NCI-H1436 (cell line): ENCODE measurements around the gene MBD5.
"Not testable (repeated sequence)": the region's sequence is repeated elsewhere in the genome, so short reads cannot be mapped to it uniquely, and the experiment has no call there.

ENCODE experiments used
- DNase-seq: peaks from one replicate; lab custom pipeline; 2025; lab: John Stamatoyannopoulos, UW

Gene MBD5

DNA sequence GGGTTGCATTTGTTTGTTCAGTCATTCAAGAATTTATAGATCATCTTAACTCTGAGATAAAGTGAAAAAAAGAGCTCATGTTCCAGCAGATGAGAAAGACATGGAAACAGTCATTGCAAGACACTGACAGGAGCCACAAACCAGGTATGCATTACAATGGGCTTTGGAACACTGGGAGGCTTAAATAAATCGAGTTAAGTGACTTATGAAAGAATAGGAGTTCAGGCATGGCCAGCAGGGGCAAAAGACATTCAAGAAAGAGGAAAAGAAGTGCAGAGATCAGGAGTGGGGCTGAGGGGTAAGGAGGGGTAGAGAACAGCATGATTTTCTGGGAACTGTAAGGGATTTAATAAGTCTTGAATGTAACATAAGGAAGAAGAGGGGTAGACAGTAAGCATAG, 502.4 kb downstream of the MBD5 start:
- DNase-seq, result no peak

- no peak for DNase-seq
Observed at GRCh38 chr2:148524519-148524919, 503.6 kb downstream of the MBD5 start.

GRCh38 chr2:148525130-148525529, 504.2 kb downstream of the MBD5 start:
- no peak for DNase-seq

DNA sequence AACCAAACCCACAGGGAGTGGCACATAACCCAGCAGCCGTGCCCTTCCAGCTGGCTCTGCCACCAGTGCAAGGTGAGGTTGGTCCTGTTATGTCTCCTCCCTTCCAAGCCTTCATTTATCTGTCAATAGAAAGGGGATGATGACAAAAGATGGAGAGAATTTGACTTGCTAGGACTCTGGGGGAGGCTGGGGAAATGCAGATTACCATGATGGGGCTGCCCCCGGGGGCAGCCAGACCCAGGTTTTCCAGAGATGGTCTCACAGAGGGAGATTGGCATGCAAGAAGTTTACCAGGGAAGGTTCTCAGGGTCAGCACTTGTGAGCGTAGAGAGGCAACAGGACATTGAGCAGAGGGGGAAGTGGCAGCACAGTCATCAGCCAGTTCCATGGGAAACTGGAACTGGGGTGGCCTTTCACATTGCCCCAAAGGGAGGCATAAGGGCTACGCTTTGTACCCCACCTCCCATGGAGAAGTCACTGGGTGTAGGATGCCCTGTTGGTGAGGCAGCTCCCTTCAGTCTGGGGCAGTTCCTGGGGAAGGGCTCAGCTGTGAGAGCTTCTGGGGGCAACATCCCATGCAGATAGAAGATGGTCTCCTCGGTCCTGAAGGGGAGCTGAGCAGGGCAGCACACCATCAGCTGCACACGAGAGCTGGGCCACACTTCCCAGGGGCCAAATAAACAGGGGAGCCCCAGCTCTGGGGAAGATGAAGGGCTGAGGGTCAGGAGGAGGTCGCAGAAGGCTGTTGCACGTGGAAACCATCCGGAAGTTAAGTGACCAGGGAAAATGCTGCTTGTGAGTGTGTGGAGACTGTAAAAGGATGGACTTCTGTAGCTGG, 505.8 kb downstream of the MBD5 start:
- no peak for DNase-seq

DNA sequence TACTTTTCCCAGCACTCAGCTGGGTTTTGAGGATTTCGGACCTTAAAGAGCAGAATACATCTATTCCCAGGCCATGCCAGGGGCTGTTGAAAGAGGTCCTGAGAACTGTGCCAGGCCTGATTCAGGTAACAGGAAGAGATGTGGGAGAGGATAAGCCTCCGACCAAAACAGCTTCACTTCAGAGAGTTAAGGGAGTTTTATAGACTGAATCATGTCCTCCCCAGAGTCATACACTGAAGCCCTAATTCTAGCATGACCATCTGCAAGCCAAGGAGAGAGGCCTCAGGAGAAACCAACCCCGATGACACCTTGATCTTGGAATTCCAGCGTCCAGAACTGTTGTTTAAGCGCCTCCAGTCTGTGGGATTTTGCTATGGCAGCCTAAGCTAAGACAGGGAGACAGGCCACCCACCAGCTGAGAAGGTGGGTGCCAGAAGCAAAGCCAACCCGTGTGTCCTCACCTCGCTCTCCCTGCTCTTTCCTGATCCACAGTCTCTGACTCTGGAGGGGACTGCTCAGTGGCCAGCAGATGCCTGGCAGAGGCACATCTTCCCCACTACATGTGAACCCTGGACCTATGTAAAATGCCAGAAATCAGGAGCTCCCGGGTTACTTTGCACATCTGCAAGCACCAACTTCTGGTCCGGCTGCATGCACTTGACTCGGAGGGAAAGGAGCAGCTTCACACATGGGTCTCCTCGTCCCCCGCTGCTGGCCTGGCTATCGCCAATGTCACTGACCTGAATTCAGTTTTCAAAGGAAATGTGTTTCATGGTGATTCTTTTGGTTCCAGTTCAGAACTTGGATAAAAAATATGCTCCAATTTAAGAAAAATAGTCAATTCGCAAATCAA, 506.8 kb downstream of the MBD5 start:
- DNase-seq, result no peak

DNA sequence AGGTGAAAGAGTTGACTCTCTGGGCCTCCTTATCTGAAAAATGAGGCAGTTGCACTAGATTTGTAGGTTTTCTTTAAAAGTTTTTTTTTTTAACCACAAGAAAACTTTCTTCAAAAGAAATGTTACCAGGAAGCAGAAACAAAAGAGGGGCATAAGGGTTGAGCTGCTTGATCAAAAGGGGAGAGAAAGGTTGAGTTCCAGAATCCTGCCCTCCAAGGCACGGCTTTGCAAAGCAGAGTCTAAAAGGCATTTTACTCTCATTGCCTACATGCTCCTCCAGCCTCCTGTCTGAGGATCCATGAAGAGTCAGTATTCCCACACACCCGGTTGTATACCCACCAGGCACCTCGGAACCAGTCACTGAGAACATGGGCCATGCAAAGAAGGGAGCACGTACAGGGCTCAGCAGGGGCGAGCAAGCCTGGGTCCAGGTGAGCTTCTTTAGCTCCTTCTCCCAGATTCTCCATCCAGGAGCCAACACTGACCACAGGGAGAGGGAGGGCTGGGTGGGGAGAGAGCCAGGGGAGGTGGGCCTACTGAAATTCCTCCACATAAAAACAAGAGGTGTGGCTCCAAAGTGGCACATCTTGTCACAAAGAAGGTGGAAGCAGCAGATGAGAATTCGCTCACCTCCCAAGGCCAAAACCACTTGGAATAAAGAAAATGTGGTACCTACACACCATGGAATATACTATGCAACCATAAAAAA, 507.6 kb downstream of the MBD5 start:
- DNase-seq, result no peak

GRCh38 chr2:148529745-148530144, 508.9 kb downstream of the MBD5 start:
- no peak for DNase-seq

- no peak for DNase-seq
Observed at GRCh38 chr2:148530350-148530749, 509.5 kb downstream of the MBD5 start.

GRCh38 chr2:148531235-148531634, 510.3 kb downstream of the MBD5 start:
- DNase-seq, result no peak

DNA sequence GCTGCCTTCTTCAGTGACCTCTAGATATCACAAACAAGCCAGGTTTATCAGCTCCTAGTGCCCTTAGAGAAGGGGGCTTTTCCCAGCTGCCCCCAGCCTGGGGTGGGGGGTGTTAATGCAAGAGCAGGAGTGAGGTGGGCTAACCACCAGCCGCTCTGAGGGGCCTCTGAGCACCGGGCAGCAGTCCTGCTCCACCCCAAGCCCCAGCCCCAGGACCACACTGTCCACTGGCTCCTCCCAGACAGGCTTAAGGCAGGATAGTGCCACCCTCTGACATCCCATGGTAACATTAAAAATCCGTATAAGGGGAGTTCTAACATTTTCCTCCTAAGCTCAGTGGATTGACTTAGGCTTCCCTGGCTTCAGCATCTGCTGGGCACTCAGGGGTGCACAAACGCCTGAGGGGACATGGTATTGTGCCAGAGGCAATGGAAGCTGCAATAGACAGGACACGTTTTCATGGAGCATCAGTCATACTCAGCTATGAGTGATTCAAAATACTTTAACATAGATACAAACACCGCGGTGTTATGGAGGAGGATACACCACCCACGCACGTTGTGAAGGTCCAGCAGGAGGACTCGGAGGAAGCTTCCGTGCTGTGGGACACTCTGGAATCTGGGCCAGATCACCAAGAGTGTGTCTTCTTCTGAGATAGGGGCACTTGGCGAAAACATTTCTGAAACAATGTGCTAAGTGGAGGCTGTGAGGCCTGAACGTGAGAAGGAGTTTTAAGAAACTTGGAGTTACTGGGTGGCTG, 511.0 kb downstream of the MBD5 start:
- no peak for DNase-seq

DNA sequence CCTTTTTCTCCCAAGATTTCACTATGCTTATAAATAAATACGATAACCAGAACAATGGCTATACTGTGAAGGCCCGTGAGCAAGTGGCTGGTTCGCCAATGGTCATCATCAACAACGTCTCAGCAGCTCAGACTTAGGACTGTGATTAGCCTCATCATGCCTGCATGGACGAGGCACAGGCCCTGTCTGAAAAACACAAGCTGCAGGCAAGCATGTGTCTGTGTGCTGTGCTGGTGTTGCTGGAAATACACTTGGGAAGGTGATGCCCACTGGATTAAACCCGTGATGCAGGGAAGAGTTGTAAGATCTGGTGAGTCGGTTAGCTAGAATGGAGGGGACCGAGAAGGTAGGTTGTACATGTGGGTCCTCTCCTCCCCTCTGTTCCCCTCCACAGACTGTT, 512.1 kb downstream of the MBD5 start:
- DNase-seq, result no peak

- DNase-seq, result no peak
Observed at GRCh38 chr2:148533685-148534084, 512.8 kb downstream of the MBD5 start.

GRCh38 chr2:148534416-148535204, 513.7 kb downstream of the MBD5 start:
- no peak for DNase-seq

DNA sequence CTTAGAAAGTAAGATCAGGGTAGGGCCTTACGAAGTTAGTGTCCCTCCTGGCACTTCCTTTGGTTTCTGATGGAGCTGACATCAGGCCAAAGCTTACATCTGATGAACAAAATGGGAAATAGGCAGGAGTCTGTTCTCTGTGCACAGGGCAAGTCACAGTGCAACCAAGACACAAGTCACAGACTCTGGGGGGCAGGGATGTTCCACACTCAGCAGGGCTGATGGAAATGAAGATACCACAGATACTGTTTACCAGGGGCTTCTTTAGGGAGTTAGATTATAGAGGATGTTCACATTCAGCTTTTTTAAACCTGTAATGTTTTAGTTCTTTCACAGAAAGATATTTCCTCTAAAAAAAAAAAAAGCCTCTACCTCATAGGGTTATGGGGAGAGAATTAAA, 517.5 kb downstream of the MBD5 start:
- no peak for DNase-seq

GRCh38 chr2:148540022-148540421, 519.1 kb downstream of the MBD5 start:
- DNase-seq, result no peak

DNA sequence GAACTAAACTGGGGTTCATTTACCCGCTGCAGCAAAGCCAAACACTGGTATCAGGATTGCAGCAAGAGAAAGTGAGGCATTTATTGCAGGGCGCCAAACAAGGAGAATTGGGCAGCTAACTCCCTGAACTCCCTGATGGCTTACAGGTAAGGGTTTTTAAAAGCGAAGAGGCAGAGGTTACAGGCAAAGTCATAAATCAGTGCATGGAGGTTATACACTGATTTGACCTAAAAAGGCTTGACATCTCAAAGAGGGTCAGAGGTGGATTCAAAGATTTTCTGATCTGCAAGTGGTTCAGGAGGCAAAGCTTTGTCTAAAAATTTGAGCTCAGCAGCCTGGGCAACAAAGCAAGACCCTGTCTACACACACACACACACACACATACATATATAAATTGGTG, 520.9 kb downstream of the MBD5 start:
- DNase-seq, result no peak

DNA sequence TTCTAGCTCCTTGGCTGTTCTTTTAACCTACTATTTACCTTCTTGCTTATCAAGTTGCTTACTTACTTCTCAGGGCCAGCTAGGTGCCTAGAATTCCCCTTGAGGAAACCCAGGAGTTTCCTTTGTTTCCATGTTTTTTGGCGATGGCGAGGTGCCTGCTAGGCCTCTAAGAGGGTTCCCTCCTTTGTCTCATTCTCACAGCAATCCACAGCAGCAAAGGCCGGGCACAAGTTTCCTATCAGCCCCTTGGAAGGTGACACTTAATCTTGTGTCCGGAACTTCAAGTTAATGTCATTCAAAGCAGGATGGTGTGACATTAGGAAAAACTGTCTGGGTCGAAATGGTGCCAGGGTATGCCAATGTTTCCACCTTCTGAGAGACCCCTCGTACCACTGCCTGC, 521.7 kb downstream of the MBD5 start:
- no peak for DNase-seq

DNA sequence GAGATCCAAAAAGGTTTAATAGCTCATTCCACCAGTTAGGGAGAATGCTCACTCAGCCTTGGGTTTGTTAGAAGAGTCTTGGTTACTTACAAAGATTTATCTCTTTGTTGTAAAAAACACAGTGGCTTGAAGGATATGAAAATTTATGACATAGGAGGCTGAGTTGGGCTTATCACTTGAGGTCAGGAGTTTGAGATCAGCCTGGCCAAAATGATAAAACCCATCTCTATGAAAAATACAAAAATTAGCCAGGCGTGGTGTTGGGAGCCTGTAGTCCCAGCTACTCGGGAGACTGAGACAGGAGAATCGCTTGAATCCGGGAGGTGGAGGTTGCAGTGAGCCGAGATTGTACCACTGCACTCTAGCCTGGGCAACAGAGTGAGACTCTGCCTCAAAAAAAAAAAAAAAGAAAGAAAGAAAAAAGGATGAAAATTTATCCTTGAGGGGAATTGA, 522.2 kb downstream of the MBD5 start:
- DNase-seq, result not testable (repeated sequence)

- DNase-seq, result no peak
Observed at GRCh38 chr2:148545390-148546256, 524.7 kb downstream of the MBD5 start.

- DNase-seq, result no peak
Observed at GRCh38 chr2:148546270-148546669, 525.4 kb downstream of the MBD5 start.
